ENCODE data around the gene PARD6G.

DNA sequence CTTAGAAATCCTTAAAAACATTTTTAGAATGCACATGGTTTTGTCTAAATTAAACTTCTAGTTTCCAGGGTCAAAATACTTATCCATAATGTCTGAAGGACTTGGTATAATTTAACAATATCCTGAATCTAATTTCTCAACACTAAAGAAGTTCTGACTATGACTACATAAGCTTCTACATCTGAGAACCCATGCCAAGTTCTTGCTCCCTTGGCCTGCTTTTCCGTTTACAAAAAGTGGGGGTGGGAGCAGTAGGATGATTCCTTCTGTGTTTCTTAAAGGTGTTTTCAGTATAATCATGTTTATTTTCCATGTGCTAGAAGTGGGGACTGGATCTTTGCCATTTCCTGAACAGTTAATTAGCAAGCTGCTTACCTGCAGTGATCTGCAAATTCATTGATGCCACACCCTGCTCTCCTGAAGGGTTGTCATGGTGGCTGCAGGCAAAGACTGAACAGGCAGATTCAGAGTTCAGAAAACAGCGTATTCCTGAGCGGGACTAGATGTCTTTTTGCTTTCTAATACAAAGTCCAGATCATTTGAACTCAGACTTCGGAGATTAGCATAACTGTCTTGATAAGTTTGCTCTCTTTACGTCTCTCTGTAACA, 102.0 kb downstream of the PARD6G start:
- TF ChIP-seq POLR2A (IDR thresholded peaks at IDR 0.05; ENCODE audit: low read depth, low read length): no peak
- no peak for TF ChIP-seq POLR2AphosphoS5 (IDR thresholded peaks at IDR 0.05; ENCODE audit: low read depth, low read length)
- TF ChIP-seq TAF1 (IDR thresholded peaks at IDR 0.05; ENCODE audit: low read depth, low read length): no peak
- TF ChIP-seq PAX5 (IDR thresholded peaks at IDR 0.05; ENCODE audit: insufficient read depth, low read length, severe bottlenecking): no peak
- no peak for TF ChIP-seq SPI1 (IDR thresholded peaks at IDR 0.05; ENCODE audit: low read depth, low read length)
